ENCODE measurements around the gene MACROD1.

DNA sequence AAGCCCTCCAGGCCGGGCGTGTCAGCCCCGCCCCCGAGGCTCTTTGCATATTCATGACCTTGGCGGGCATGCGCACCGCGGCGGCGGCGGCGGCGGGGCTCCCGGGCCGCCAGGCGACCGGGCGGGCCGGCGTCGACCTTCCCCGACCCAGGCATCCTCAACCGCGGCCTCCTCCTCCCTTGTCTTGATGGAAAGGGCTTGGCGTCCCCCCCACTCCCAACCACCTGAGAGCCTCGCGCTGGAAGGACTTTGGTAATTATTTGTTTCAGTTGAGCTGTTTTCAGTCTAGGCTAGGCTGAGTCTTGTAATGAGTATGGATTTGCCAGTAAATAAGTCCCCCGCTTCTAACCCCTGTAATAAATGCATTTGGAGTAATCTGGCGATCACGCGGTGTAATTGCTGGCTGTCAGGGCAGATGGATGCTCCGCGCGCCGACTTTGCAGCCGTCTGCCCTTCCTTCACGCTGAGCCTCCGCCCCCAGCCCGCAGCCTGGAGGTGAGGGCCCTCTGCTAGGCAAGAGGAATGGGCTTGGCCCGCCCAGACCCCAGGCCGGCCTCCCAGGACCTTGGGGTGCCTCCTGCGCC is 105.0 kb downstream of the MACROD1 start:
- TF ChIP-seq, protein P1, sequence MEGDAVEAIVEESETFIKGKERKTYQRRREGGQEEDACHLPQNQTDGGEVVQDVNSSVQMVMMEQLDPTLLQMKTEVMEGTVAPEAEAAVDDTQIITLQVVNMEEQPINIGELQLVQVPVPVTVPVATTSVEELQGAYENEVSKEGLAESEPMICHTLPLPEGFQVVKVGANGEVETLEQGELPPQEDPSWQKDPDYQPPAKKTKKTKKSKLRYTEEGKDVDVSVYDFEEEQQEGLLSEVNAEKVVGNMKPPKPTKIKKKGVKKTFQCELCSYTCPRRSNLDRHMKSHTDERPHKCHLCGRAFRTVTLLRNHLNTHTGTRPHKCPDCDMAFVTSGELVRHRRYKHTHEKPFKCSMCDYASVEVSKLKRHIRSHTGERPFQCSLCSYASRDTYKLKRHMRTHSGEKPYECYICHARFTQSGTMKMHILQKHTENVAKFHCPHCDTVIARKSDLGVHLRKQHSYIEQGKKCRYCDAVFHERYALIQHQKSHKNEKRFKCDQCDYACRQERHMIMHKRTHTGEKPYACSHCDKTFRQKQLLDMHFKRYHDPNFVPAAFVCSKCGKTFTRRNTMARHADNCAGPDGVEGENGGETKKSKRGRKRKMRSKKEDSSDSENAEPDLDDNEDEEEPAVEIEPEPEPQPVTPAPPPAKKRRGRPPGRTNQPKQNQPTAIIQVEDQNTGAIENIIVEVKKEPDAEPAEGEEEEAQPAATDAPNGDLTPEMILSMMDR (IDR thresholded peaks at IDR 0.05; ENCODE audit: insufficient read depth, low read length, poor library complexity, severe bottlenecking) = no peak
- TF ChIP-seq EZH2phosphoT487 (conservative IDR thresholded peaks at IDR 0.05; ENCODE audit: low read length) = no peak
